Activated CD4-positive, alpha-beta T cell treated with anti-CD3 and anti-CD28 coated beads for 48 hours (primary cell): ENCODE measurements around the gene TNRC6B.
"Not testable (repeated sequence)": the region's sequence is repeated elsewhere in the genome, so short reads cannot be mapped to it uniquely, and the experiment has no call there.

Experiments used
- DNase-seq: peaks from one replicate; pipeline ENCODE4 v3.0.0-alpha.2; 2020

The TNRC6B gene

GRCh38 chr22:40368016-40368415, 190.3 kb downstream of the TNRC6B start:
- DNase-seq, result no peak

GRCh38 chr22:40368836-40369235, 191.1 kb downstream of the TNRC6B start:
- DNase-seq, result no peak

- no peak for DNase-seq
These were observed 196.8 kb downstream of the TNRC6B start for GRCh38 chr22:40374567-40374966.

- no peak for DNase-seq
These were observed 198.4 kb downstream of the TNRC6B start for GRCh38 chr22:40376149-40376548.

- no peak for DNase-seq
These were observed 200.2 kb downstream of the TNRC6B start for GRCh38 chr22:40377931-40378330.

GRCh38 chr22:40378448-40378847, 200.7 kb downstream of the TNRC6B start:
- not testable (repeated sequence) for DNase-seq

GRCh38 chr22:40381461-40381860, 203.7 kb downstream of the TNRC6B start:
- no peak for DNase-seq

- DNase-seq, result no peak
These were observed 206.2 kb downstream of the TNRC6B start for GRCh38 chr22:40383905-40384304.

GRCh38 chr22:40385036-40385782, 207.5 kb downstream of the TNRC6B start:
- peak; percentile 44 for DNase-seq
